Esophagus muscularis mucosa (tissue), 3 donors: Measurements from ENCODE around the gene CBX6.

Experiments used
- POLR2AphosphoS5 ChIP-seq, 2 donors: sonication (generic); formaldehyde crosslinking; IDR thresholded peaks; one replicate each; pipeline ENCODE4 v1.6.1; 2017; ENCODE audit warnings: antibody characterized with exemption in 2 of 2
- TF ChIP-seq, protein P1 (sequence below), 3 experiments: fragments of 200-600 bp in 2 of 3; fragments of 450-650 bp in 1 of 3; sonication (generic) in 2 of 3; IDR thresholded peaks; one replicate each; pipeline ENCODE4 v1.5.1; 2017 to 2019; ENCODE audit warnings: antibody characterized with exemption in 3 of 3, mild to moderate bottlenecking in 2 of 3, moderate library complexity in 1 of 3

DNA sequence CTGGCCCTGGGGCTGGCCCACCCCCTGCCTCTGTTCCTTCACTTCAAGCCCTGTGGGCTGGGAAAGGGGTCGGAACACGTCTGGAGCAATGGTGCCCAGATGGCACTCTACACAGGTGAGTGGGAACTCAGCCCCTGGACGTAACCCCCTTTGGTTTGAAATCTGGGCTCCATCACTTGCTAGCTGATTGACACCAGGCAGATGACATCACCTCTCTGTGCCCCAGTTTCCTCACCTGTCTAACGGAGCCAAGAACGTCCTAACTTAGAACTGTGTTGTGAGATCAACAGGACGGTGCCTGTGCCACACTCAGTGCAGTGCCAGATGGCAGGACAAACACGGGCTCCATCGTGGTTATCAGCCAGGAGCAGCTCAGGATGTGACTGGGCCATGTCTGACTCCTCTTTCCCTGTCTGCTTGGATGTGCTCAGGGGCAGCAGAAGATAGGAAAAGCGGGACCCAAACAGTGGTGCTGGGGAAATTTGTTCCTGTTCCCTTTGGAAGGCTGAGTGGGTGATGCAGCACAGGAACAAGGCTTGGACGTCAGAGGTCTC, 52.6 kb downstream of the CBX6 start:
- TF ChIP-seq, protein P1, sequence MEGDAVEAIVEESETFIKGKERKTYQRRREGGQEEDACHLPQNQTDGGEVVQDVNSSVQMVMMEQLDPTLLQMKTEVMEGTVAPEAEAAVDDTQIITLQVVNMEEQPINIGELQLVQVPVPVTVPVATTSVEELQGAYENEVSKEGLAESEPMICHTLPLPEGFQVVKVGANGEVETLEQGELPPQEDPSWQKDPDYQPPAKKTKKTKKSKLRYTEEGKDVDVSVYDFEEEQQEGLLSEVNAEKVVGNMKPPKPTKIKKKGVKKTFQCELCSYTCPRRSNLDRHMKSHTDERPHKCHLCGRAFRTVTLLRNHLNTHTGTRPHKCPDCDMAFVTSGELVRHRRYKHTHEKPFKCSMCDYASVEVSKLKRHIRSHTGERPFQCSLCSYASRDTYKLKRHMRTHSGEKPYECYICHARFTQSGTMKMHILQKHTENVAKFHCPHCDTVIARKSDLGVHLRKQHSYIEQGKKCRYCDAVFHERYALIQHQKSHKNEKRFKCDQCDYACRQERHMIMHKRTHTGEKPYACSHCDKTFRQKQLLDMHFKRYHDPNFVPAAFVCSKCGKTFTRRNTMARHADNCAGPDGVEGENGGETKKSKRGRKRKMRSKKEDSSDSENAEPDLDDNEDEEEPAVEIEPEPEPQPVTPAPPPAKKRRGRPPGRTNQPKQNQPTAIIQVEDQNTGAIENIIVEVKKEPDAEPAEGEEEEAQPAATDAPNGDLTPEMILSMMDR (IDR thresholded peaks at IDR 0.05), result no peak
- no peak for TF ChIP-seq POLR2AphosphoS5 (IDR thresholded peaks at IDR 0.05)
